HUES48 (cell line): ENCODE results near the gene RBMS3.
"Not testable (repeated sequence)": the region's sequence is repeated elsewhere in the genome, so short reads cannot be mapped to it uniquely, and the experiment has no call there.

ENCODE experiments used
- H3K27ac ChIP-seq: one replicate; pipeline ENCODE4 v1.7.0; 2013; ENCODE audit warnings: low read depth, low read length, inconsistent platforms
- H3K27me3 ChIP-seq: 2 replicates; pipeline ENCODE4 v1.6.1; 2013; ENCODE audit warnings: mild to moderate bottlenecking, low read length; ENCODE audit not compliant: control insufficient read depth, insufficient read depth
- H3K36me3 ChIP-seq: 2 replicates; pipeline ENCODE4 v1.6.1; 2013; ENCODE audit warnings: low read length; ENCODE audit not compliant: control insufficient read depth, insufficient read depth
- H3K4me1 ChIP-seq: 2 replicates; pipeline ENCODE4 v1.6.1; 2013; ENCODE audit warnings: mild to moderate bottlenecking, low read length; ENCODE audit not compliant: control insufficient read depth, insufficient read depth
- H3K4me3 ChIP-seq: 2 replicates; pipeline ENCODE4 v1.5.1; 2013; ENCODE audit warnings: mild to moderate bottlenecking, low read depth, low read length
- H3K9ac ChIP-seq: 2 replicates; pipeline ENCODE4 v1.6.1; 2013; ENCODE audit warnings: mild to moderate bottlenecking, low read depth, low read length, moderate library complexity
- H3K9me3 ChIP-seq: 2 replicates; pipeline ENCODE4 v1.6.1; 2013; ENCODE audit warnings: low read length; ENCODE audit not compliant: control insufficient read depth, insufficient read depth

RBMS3 gene

DNA sequence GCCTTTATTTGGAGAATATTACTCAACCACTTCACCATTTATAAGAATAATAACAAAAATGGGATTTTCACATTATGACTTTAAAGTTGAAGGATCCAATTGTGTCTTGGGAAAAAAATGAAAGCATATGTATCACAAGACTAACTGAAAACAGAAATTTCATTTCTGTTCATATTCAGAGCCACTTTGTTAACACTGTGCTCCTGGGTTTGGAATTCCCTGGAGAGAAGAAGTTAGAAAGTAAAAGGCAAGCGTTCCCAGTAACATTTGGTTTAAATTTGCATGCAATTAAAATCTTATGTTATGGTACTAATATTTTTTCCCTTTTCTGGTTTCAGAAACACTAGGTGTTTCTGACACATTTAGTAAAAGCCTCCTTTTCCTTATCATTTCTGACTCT is 230.8 kb downstream of the RBMS3 start:
- peaks cover 14% of the 10 kb centered on the region for H3K4me1 ChIP-seq
- no peak overlapping the region for H3K9ac ChIP-seq
- no peaks in the 10 kb centered on the region for H3K36me3 ChIP-seq
- H3K4me3 ChIP-seq, result no peak overlapping the region
- H3K27me3 ChIP-seq, result no peaks in the 10 kb centered on the region
- no peak overlapping the region for H3K27ac ChIP-seq
- no peaks in the 10 kb centered on the region for H3K9me3 ChIP-seq

- H3K4me3 ChIP-seq, result no peak overlapping the region
- H3K4me1 ChIP-seq, result peaks cover 14% of the 10 kb centered on the region
- no peak overlapping the region for H3K27ac ChIP-seq
- H3K9me3 ChIP-seq, result no peaks in the 10 kb centered on the region
- H3K27me3 ChIP-seq, result no peaks in the 10 kb centered on the region
- no peaks in the 10 kb centered on the region for H3K36me3 ChIP-seq
- no peak overlapping the region for H3K9ac ChIP-seq
Measured at GRCh38 chr3:29512641-29513040, 231.8 kb downstream of the RBMS3 start.

DNA sequence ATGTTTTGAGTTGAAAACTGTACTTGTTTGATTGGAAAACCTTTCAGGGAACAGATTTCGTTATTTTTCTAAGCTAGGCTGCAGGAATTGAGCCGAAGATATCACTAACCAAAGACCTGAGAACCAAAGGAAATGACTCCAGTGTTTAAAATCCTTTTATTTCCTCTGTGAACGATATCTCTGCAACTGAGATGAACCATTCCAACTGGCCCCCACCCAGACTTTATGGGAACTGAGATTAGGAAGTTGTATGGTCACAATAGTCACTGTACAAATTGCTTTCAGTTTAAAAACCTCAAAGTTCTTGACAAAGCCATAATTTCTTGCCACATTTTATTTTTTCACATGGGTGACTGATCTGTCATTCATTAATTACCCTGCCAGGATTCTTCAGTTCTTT is 232.4 kb downstream of the RBMS3 start:
- H3K36me3 ChIP-seq, result no peaks in the 10 kb centered on the region

GRCh38 chr3:29514170-29514569 is 233.3 kb downstream of the RBMS3 start:
- H3K36me3 ChIP-seq, result no peaks in the 10 kb centered on the region
- no peak overlapping the region for H3K9ac ChIP-seq
- no peaks in the 10 kb centered on the region for H3K9me3 ChIP-seq
- no peak overlapping the region for H3K4me3 ChIP-seq
- peaks cover 14% of the 10 kb centered on the region for H3K4me1 ChIP-seq
- no peaks in the 10 kb centered on the region for H3K27me3 ChIP-seq
- no peak overlapping the region for H3K27ac ChIP-seq

More for the DNA sequence above, 232.4 kb downstream of the RBMS3 start:
- Histone ChIP-seq H3K9ac (no peak overlapping the region), H3K27ac (no peak overlapping the region), H3K4me1 (peaks cover 14% of the 10 kb centered on the region), H3K27me3 (no peaks in the 10 kb centered on the region), H3K4me3 (no peak overlapping the region), H3K9me3 (no peaks in the 10 kb centered on the region)

DNA sequence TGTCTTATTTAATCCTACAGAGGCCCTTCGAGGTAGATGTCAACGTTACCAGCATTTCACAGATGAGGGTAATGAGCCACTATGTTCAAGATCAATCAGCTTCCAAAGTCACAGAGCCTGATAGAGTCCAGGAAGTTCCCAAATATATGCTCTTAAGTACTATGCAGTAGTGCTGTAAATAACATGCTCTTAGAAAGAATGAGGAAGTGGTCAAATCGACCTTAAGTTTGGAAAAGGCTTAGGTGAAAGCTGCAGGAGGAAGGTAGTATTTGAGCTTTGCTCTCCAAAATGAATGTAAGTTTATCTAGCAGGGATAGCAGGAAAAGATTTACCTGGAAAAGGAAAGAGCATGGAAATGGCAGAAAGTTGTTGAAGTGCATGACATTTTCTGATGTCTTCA is 234.0 kb downstream of the RBMS3 start:
- Histone ChIP-seq H3K9ac (no peak overlapping the region), H3K9me3 (no peaks in the 10 kb centered on the region), H3K27ac (peak overlapping the region; percentile 80), H3K27me3 (no peaks in the 10 kb centered on the region), H3K4me1 (peaks cover 14% of the 10 kb centered on the region), H3K4me3 (no peak overlapping the region), H3K36me3 (no peaks in the 10 kb centered on the region)

- Histone ChIP-seq H3K27me3 (no peaks in the 10 kb centered on the region), H3K9ac (no peak overlapping the region), H3K36me3 (no peaks in the 10 kb centered on the region), H3K4me3 (no peak overlapping the region), H3K9me3 (no peaks in the 10 kb centered on the region), H3K27ac (peak overlapping the region; percentile 80), H3K4me1 (peaks cover 14% of the 10 kb centered on the region)
Measured at GRCh38 chr3:29515451-29515850, 234.6 kb downstream of the RBMS3 start.

- peak overlapping the region; percentile 80 for H3K27ac ChIP-seq
- H3K36me3 ChIP-seq, result no peaks in the 10 kb centered on the region
- no peaks in the 10 kb centered on the region for H3K27me3 ChIP-seq
- no peak overlapping the region for H3K9ac ChIP-seq
- peaks cover 14% of the 10 kb centered on the region for H3K4me1 ChIP-seq
- no peak overlapping the region for H3K4me3 ChIP-seq
- H3K9me3 ChIP-seq, result no peaks in the 10 kb centered on the region
Measured at GRCh38 chr3:29516164-29516563, 235.3 kb downstream of the RBMS3 start.

DNA sequence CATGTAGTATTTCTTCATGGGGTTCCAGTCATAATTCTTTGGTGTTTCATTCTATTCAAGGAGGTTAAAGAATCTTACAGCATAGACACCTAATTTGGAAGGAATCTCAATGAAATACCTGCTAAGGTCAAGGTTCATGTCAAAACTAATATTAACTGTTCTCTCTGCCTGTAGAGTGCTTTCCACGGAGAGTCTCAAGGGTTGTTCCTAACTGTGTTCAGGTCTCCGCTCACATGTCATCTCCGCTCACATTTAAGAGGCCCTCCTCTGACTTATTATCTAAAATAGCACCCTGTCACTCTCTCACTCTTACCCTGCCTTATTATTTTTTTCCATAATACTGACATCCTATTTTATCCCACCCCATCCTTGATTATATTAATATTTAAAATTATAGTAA is 239.9 kb downstream of the RBMS3 start:
- H3K36me3 ChIP-seq, result no peaks in the 10 kb centered on the region
- no peak overlapping the region for H3K27ac ChIP-seq
- no peak overlapping the region for H3K4me3 ChIP-seq
- no peak overlapping the region for H3K9ac ChIP-seq
- H3K9me3 ChIP-seq, result no peaks in the 10 kb centered on the region
- H3K27me3 ChIP-seq, result no peaks in the 10 kb centered on the region
- peaks cover 3% of the 10 kb centered on the region for H3K4me1 ChIP-seq

DNA sequence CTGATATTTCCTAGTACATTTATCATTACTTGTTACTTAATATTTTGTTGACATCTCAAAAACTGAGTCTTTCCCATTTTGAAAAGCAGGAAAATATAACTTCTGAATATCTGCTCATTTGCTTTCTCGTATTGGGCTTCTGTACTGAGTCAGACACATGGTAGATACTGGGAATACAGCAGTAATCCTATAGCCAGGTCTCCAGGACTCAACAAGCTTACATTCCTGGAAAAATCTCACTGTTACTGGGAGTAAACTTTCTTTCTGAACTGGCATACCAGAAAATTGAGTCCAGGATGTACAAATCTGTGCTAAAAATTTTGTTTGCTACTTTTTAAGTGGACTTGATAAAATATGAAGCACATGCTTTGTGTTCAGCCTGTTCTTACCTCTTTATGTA is 240.4 kb downstream of the RBMS3 start:
- Histone ChIP-seq H3K27ac (no peak overlapping the region), H3K36me3 (no peaks in the 10 kb centered on the region), H3K9ac (no peak overlapping the region), H3K27me3 (no peaks in the 10 kb centered on the region), H3K4me1 (no peaks in the 10 kb centered on the region), H3K4me3 (no peak overlapping the region), H3K9me3 (no peaks in the 10 kb centered on the region)

DNA sequence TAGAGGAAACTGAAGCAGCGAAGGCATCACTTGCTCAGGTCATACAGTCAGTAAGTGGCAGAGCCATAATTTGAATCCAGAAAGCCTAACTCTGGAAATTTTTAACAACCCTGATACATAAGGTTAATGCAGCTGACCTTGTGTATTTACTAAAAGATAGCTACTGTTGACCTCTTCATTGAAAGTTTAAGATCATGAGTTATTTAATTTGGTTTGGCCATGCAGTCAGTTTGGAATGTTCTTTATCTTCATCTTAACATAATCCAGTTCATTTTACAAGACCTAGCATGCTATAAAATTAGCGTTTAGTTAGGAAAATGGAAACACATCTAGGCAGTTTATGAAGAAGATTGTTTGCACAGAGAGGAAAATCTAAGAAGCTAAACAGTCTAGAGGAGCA is 240.9 kb downstream of the RBMS3 start:
- Histone ChIP-seq H3K4me1 (no peaks in the 10 kb centered on the region), H3K27ac (no peak overlapping the region), H3K9ac (no peak overlapping the region), H3K9me3 (no peaks in the 10 kb centered on the region), H3K36me3 (no peaks in the 10 kb centered on the region), H3K4me3 (no peak overlapping the region), H3K27me3 (no peaks in the 10 kb centered on the region)

GRCh38 chr3:29524433-29524832 is 243.6 kb downstream of the RBMS3 start:
- H3K4me3 ChIP-seq, H3K9ac ChIP-seq, H3K27ac ChIP-seq, H3K36me3 ChIP-seq, H3K4me1 ChIP-seq, H3K27me3 ChIP-seq, H3K9me3 ChIP-seq: not testable (repeated sequence)
